MCF 10A (cell line): ENCODE data around the gene MAGEA6. TPM values are rescaled to one million over a fixed set of nuclear protein-coding genes. Genes with fewer than 3 reads are reported as not detected.

Experiments used
- BruUV-seq: library from RNA; stranded (reverse); fragments of 400-500 nt; replicated peaks from 2 replicates; lab custom pipeline; 2021; lab: Mats Ljungman, UMichigan
- CTCF ChIA-PET: fragments of 300-600 bp; sonication (Branson Sonifier 250); formaldehyde crosslinking; extraction: SDS; loops from one replicate; lab custom pipeline; 2021; ENCODE audit warnings: antibody characterized with exemption, inconsistent platforms; lab: Yijun Ruan, JAX
- POLR2A ChIA-PET: fragments of 300-600, 350-650 bp; sonication (Branson Sonifier 250); formaldehyde crosslinking; extraction: SDS; loops from one replicate; lab custom pipeline; 2020; ENCODE audit warnings: antibody characterized with exemption, inconsistent platforms; lab: Yijun Ruan, JAX
- DNase-seq: peaks from one replicate; pipeline ENCODE4 v3.0.0-alpha.2; 2018; ENCODE audit not compliant: unreplicated experiment
- H3K27ac Mint-ChIP-seq: one replicate; pipeline ENCODE4 v1.8.0; 2022; ENCODE audit warnings: mild to moderate bottlenecking, low read depth, mixed read lengths; ENCODE audit not compliant: unreplicated experiment
- H3K27me3 Mint-ChIP-seq: one replicate; pipeline ENCODE4 v1.8.0; 2022; ENCODE audit warnings: mixed read lengths; ENCODE audit not compliant: insufficient read depth, unreplicated experiment
- H3K36me3 Mint-ChIP-seq: one replicate; pipeline ENCODE4 v1.8.0; 2022; ENCODE audit warnings: mild to moderate bottlenecking, moderate library complexity, mixed read lengths; ENCODE audit not compliant: insufficient read depth, unreplicated experiment
- H3K4me1 Mint-ChIP-seq: one replicate; pipeline ENCODE4 v1.8.0; 2022; ENCODE audit warnings: mixed read lengths; ENCODE audit not compliant: insufficient read depth, unreplicated experiment
- H3K4me3 Mint-ChIP-seq: one replicate; pipeline ENCODE4 v1.8.0; 2022; ENCODE audit warnings: mild to moderate bottlenecking, moderate library complexity, mixed read lengths; ENCODE audit not compliant: unreplicated experiment
- H3K9me3 Mint-ChIP-seq: one replicate; pipeline ENCODE4 v1.8.0; 2022; ENCODE audit warnings: mixed read lengths; ENCODE audit not compliant: unreplicated experiment
- CTCF ChIP-seq: fragments of 200-600 bp; IDR thresholded peaks from one replicate; pipeline ENCODE4 v1.8.0; 2022; ENCODE audit warnings: antibody characterized with exemption, mild to moderate bottlenecking; ENCODE audit not compliant: unreplicated experiment
- intact Hi-C: fragments of 100-400 bp; cut with micrococcal nuclease; formaldehyde crosslinking; loops from 2 replicates; pipeline ENCODE4 v1.14.1; 2022
- total RNA-seq: library from RNA; stranded (reverse); gene quantifications from 2 replicates; pipeline ENCODE4 v1.2.3, GENCODE V29; 2022

Gene MAGEA6
- total RNA-seq, 1 experiment from 2014 or later, result not detected

- DNase-seq, result no peak
- H3K36me3 Mint-ChIP-seq, result no peaks in the 10 kb centered on the region
- H3K27ac Mint-ChIP-seq, result no peak overlapping the region
- ChIA-PET CTCF (interaction anchor here (0.6 to 1.0 kb wide), 5 partner anchors 15 to 1851 kb away, joined by 3 to 4 read pairs (median 3); no protein-coding TSS in a partner anchor), POLR2A (no interaction called here)
- H3K27me3 Mint-ChIP-seq, result no peaks in the 10 kb centered on the region
- no peak for TF ChIP-seq CTCF
- H3K9me3 Mint-ChIP-seq, result no peaks in the 10 kb centered on the region
- intact Hi-C loops, result no loop called here
- H3K4me1 Mint-ChIP-seq, result no peaks in the 10 kb centered on the region
- BruUV-seq, result no TSS peak
- H3K4me3 Mint-ChIP-seq, result no peak overlapping the region
Observed at GRCh38 chrX:152814048-152814447, 44.6 kb upstream of the MAGEA6 start.

GRCh38 chrX:152813206-152813605 is 43.7 kb upstream of the MAGEA6 start:
- Mint-ChIP-seq H3K4me3 (no peak overlapping the region), H3K27ac (no peak overlapping the region), H3K4me1 (no peaks in the 10 kb centered on the region), H3K9me3 (no peaks in the 10 kb centered on the region), H3K27me3 (no peaks in the 10 kb centered on the region), H3K36me3 (no peaks in the 10 kb centered on the region)
- no peak for TF ChIP-seq CTCF
- intact Hi-C loops, result no loop called here
- no TSS peak for BruUV-seq
- DNase-seq, result no peak
- ChIA-PET POLR2A (no interaction called here), CTCF (interaction anchor here (0.7 to 2.1 kb wide), 5 partner anchors 8 to 1060 kb away, joined by 3 to 14 read pairs (median 3); no protein-coding TSS in a partner anchor)

GRCh38 chrX:152810403-152810802 is 40.9 kb upstream of the MAGEA6 start:
- CTCF ChIA-PET, result no interaction called here

GRCh38 chrX:152806035-152806434 is 36.5 kb upstream of the MAGEA6 start:
- Mint-ChIP-seq H3K9me3 (peaks cover 7% of the 10 kb centered on the region), H3K4me3 (no peak overlapping the region), H3K27ac (no peak overlapping the region), H3K36me3 (no peaks in the 10 kb centered on the region), H3K27me3 (no peaks in the 10 kb centered on the region), H3K4me1 (peaks cover 6% of the 10 kb centered on the region)
- ChIA-PET CTCF (interaction anchor here (0.6 to 2.0 kb wide), 2 partner anchors 11 to 1617 kb away, joined by 8 to 9 read pairs; no protein-coding TSS in a partner anchor), POLR2A (no interaction called here)
- DNase-seq, result no peak
- no TSS peak for BruUV-seq
- no peak for TF ChIP-seq CTCF
- intact Hi-C loops, result no loop called here

More at GRCh38 chrX:152810403-152810802, 40.9 kb upstream of the MAGEA6 start:
- intact Hi-C loops, result no loop called here
- Mint-ChIP-seq H3K36me3 (no peaks in the 10 kb centered on the region), H3K4me3 (no peak overlapping the region), H3K27me3 (no peaks in the 10 kb centered on the region), H3K27ac (no peak overlapping the region), H3K9me3 (no peaks in the 10 kb centered on the region), H3K4me1 (no peaks in the 10 kb centered on the region)
- no peak for DNase-seq
- no peak for TF ChIP-seq CTCF
- POLR2A ChIA-PET, result interaction anchor here (0.6 kb wide), 2 partner anchors 1089 to 1410 kb away, joined by 3 read pairs; no protein-coding TSS in a partner anchor
- no TSS peak for BruUV-seq
